Loucy (cell line): ENCODE data around the gene RNPC3.

Experiments
- H2AFZ ChIP-seq: fragments of 200-600 bp; sonication (generic); 2 replicates; pipeline ENCODE4 v1.6.0; 2016; ENCODE audit warnings: antibody characterized with exemption, mild to moderate bottlenecking, low read length, moderate library complexity
- H3F3A ChIP-seq: fragments of 200-600 bp; 2 replicates; pipeline ENCODE4 v1.6.0; 2016; ENCODE audit warnings: antibody characterized with exemption, low read depth, mild to moderate bottlenecking
- H3K27me3 ChIP-seq: fragments of 200-600 bp; sonication (generic); 2 replicates; pipeline ENCODE4 v1.6.1; 2014; ENCODE audit warnings: low read length, mild to moderate bottlenecking; ENCODE audit not compliant: insufficient read depth, poor library complexity, severe bottlenecking
- H3K36me3 ChIP-seq: fragments of 200-600 bp; sonication (generic); 2 replicates; pipeline ENCODE4 v1.6.1; 2016; ENCODE audit warnings: low read length; ENCODE audit not compliant: insufficient read depth
- H3K4me1 ChIP-seq: fragments of 200-600 bp; sonication (generic); 2 replicates; pipeline ENCODE4 v1.5.1; 2014; ENCODE audit warnings: low read length, mild to moderate bottlenecking; ENCODE audit not compliant: insufficient read depth, poor library complexity, severe bottlenecking
- H3K4me2 ChIP-seq: fragments of 200-600 bp; sonication (generic); 2 replicates; pipeline ENCODE4 v1.6.0; 2014; ENCODE audit warnings: antibody characterized with exemption, low read length, low read depth, mild to moderate bottlenecking; ENCODE audit not compliant: poor library complexity, severe bottlenecking
- H3K4me3 ChIP-seq: fragments of 200-600 bp; sonication (generic); 2 replicates; pipeline ENCODE4 v1.5.1; 2014; ENCODE audit warnings: low read length, mild to moderate bottlenecking, mixed read lengths; ENCODE audit not compliant: poor library complexity, severe bottlenecking
- H3K79me2 ChIP-seq: fragments of 200-600 bp; sonication (generic); 2 replicates; pipeline ENCODE4 v1.6.1; 2014; ENCODE audit warnings: low read length; ENCODE audit not compliant: insufficient read depth
- H3K9ac ChIP-seq: fragments of 200-600 bp; sonication (generic); 2 replicates; pipeline ENCODE4 v1.6.0; 2014; ENCODE audit warnings: mild to moderate bottlenecking, low read depth, low read length, moderate library complexity; ENCODE audit not compliant: poor library complexity, severe bottlenecking
- H3K9me2 ChIP-seq: fragments of 200-600 bp; sonication (generic); replicated peaks from 2 replicates; pipeline ENCODE4 v1.6.1; 2016; ENCODE audit warnings: low read depth, low read length, mixed read lengths
- H3K9me3 ChIP-seq: fragments of 200-600 bp; sonication (generic); 2 replicates; pipeline ENCODE4 v1.6.1; 2014; ENCODE audit warnings: mild to moderate bottlenecking, antibody characterized with exemption, low read length, low read depth; ENCODE audit not compliant: insufficient read depth
- H4K20me1 ChIP-seq: fragments of 200-600 bp; sonication (generic); 2 replicates; pipeline ENCODE4 v1.6.0; 2014; ENCODE audit warnings: antibody characterized with exemption, low read length, mild to moderate bottlenecking; ENCODE audit not compliant: insufficient read depth, poor library complexity, severe bottlenecking
- EZH2phosphoT487 ChIP-seq: fragments of 200-600 bp; IDR thresholded peaks from 2 replicates; pipeline ENCODE4 v1.6.1; 2018; ENCODE audit warnings: antibody characterized with exemption, mild to moderate bottlenecking, moderate library complexity, borderline replicate concordance
- TF ChIP-seq, protein P1 (sequence below): fragments of 200-600 bp; sonication (generic); conservative IDR thresholded peaks from 2 replicates; pipeline ENCODE4 v1.5.1; 2014; ENCODE audit warnings: mild to moderate bottlenecking, antibody characterized with exemption, low read length

The RNPC3 gene

GRCh38 chr1:103516283-103516682 lies 9.2 kb upstream of the RNPC3 start:
- H3K4me1 ChIP-seq = no peaks in the 10 kb centered on the region
- no peak overlapping the region for H3K9ac ChIP-seq
- no peaks in the 10 kb centered on the region for H3K9me3 ChIP-seq
- H3K79me2 ChIP-seq = no peaks in the 10 kb centered on the region
- H3K9me2 ChIP-seq = no peaks in the 10 kb centered on the region
- TF ChIP-seq, protein P1, sequence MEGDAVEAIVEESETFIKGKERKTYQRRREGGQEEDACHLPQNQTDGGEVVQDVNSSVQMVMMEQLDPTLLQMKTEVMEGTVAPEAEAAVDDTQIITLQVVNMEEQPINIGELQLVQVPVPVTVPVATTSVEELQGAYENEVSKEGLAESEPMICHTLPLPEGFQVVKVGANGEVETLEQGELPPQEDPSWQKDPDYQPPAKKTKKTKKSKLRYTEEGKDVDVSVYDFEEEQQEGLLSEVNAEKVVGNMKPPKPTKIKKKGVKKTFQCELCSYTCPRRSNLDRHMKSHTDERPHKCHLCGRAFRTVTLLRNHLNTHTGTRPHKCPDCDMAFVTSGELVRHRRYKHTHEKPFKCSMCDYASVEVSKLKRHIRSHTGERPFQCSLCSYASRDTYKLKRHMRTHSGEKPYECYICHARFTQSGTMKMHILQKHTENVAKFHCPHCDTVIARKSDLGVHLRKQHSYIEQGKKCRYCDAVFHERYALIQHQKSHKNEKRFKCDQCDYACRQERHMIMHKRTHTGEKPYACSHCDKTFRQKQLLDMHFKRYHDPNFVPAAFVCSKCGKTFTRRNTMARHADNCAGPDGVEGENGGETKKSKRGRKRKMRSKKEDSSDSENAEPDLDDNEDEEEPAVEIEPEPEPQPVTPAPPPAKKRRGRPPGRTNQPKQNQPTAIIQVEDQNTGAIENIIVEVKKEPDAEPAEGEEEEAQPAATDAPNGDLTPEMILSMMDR = no peak
- no peak for TF ChIP-seq EZH2phosphoT487
- H3K27me3 ChIP-seq = no peaks in the 10 kb centered on the region
- no peaks in the 10 kb centered on the region for H4K20me1 ChIP-seq
- no peaks in the 10 kb centered on the region for H3K36me3 ChIP-seq
- no peaks in the 10 kb centered on the region for H3F3A ChIP-seq
- no peak overlapping the region for H3K4me3 ChIP-seq
- no peak overlapping the region for H3K4me2 ChIP-seq
- no peak overlapping the region for H2AFZ ChIP-seq

DNA sequence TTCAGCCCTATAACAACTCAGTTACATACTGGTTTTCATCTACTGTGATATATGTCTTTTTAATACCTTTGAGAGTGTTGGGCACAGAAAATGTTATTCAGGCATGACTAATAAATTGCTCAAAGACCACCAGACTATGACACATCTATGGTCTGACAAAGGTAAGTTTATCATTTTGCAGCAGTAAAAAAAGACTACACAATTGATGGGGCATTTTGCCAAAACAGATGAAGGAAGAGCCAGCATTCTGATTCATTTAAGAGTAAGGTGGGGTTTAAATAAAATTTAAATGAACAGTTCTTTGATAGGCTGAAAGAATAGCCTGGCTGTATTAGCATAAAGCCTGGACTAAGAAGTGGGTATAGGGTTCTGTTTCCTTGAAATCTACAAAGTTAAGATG lies 8.8 kb upstream of the RNPC3 start:
- Histone ChIP-seq H3K79me2 (no peaks in the 10 kb centered on the region), H3K4me1 (no peaks in the 10 kb centered on the region), H3K4me2 (no peak overlapping the region), H3K9me3 (no peaks in the 10 kb centered on the region), H2AFZ (no peak overlapping the region), H3K9me2 (no peaks in the 10 kb centered on the region), H3K4me3 (no peak overlapping the region), H4K20me1 (no peaks in the 10 kb centered on the region), H3K36me3 (no peaks in the 10 kb centered on the region), H3F3A (no peaks in the 10 kb centered on the region), H3K9ac (no peak overlapping the region), H3K27me3 (no peaks in the 10 kb centered on the region)
- TF ChIP-seq, protein P1 = no peak
- no peak for TF ChIP-seq EZH2phosphoT487

DNA sequence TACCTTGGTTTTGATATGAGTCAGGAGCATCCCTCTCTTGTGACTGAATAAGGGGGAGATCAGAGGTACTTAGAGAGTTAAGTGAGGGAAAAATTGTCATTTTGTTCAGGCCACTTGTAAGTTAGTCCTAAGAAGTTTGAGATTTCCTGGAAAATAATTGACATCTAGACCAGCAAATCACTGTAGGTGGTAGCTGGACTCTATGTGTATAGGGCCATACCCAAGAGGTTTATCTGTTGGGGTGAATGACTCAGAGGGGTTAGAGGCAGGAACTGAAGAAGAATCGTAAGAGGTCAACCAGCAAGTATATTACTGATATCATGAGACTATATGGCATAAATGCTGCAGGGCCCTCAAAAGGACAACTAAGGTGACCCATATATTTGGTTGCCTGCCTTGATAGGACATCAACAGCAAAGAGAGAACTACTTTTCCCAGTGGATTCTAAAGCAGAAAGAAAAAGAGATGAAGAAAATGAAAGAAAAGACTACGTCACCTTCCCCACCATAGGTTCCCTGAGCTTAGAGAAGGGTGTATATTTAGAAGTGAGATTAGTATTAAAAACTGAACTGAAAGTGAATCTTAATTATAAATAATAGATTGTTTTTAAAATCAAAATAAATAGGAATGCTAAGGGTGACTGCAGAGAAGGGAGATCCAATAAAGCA lies 8.0 kb upstream of the RNPC3 start:
- no peaks in the 10 kb centered on the region for H3K79me2 ChIP-seq
- no peak overlapping the region for H2AFZ ChIP-seq
- no peaks in the 10 kb centered on the region for H4K20me1 ChIP-seq
- H3K4me1 ChIP-seq = no peaks in the 10 kb centered on the region
- H3K9me3 ChIP-seq = no peaks in the 10 kb centered on the region
- TF ChIP-seq, protein P1 = no peak
- TF ChIP-seq EZH2phosphoT487 = no peak
- H3K36me3 ChIP-seq = no peaks in the 10 kb centered on the region
- no peak overlapping the region for H3K9ac ChIP-seq
- no peaks in the 10 kb centered on the region for H3K9me2 ChIP-seq
- H3K4me3 ChIP-seq = no peak overlapping the region
- no peaks in the 10 kb centered on the region for H3F3A ChIP-seq
- no peak overlapping the region for H3K4me2 ChIP-seq
- no peaks in the 10 kb centered on the region for H3K27me3 ChIP-seq
